Neural cell (in vitro differentiated cells): ENCODE data around the gene SCN7A. TPM values are rescaled to one million over a fixed set of nuclear protein-coding genes. Genes with fewer than 3 reads are reported as not detected.

ENCODE experiments used
- H2AFZ ChIP-seq: fragments of 200-600, 300-800 bp; sonication (generic), shearing (Covaris generic); 2 replicates; pipeline ENCODE4 v1.6.0; 2014; ENCODE audit warnings: low read depth, mild to moderate bottlenecking, antibody characterized with exemption, low read length, moderate library complexity
- H3F3A ChIP-seq: fragments of 200-600 bp; shearing (Covaris generic); 2 replicates; pipeline ENCODE4 v1.6.1; 2016; ENCODE audit warnings: mild to moderate bottlenecking, moderate library complexity, mixed read lengths, antibody characterized with exemption, low read length; ENCODE audit not compliant: insufficient read depth, poor library complexity, severe bottlenecking
- H3K27ac ChIP-seq: fragments of 200-600, 300-800 bp; sonication (generic), shearing (Covaris generic); 2 replicates; pipeline ENCODE4 v1.5.1; 2014; ENCODE audit warnings: mild to moderate bottlenecking, low read length, moderate library complexity
- H3K27me3 ChIP-seq: fragments of 300-800, 200-600 bp; sonication (generic), shearing (Covaris generic); 2 replicates; pipeline ENCODE4 v1.6.0; 2014; ENCODE audit warnings: mild to moderate bottlenecking, low read depth, low read length, moderate library complexity; ENCODE audit not compliant: insufficient read depth
- H3K36me3 ChIP-seq: fragments of 300-800, 200-600 bp; sonication (generic), shearing (Covaris generic); 2 replicates; pipeline ENCODE4 v1.5.1; 2014; ENCODE audit warnings: mild to moderate bottlenecking, antibody characterized with exemption, low read length, moderate library complexity; ENCODE audit not compliant: insufficient read depth
- H3K4me2 ChIP-seq: fragments of 300-800, 200-600 bp; sonication (generic), shearing (Covaris generic); 2 replicates; pipeline ENCODE4 v1.6.0; 2014; ENCODE audit warnings: mild to moderate bottlenecking, low read length
- H3K4me3 ChIP-seq: fragments of 300-800, 200-600 bp; sonication (generic), shearing (Covaris generic); 2 replicates; pipeline ENCODE4 v1.5.1; 2014; ENCODE audit warnings: mild to moderate bottlenecking, low read length, moderate library complexity
- H3K79me2 ChIP-seq: fragments of 200-600 bp; shearing (Covaris generic); replicated peaks from 2 replicates; pipeline ENCODE4 v1.6.0; 2014; ENCODE audit warnings: mild to moderate bottlenecking, low read length, moderate library complexity; ENCODE audit not compliant: insufficient read depth
- H3K9ac ChIP-seq: fragments of 300-800, 200-600 bp; sonication (generic), shearing (Covaris generic); 2 replicates; pipeline ENCODE4 v1.6.1; 2016; ENCODE audit warnings: mild to moderate bottlenecking, low read length, mixed read lengths
- H3K9me2 ChIP-seq: fragments of 200-600 bp; shearing (Covaris generic); 2 replicates; pipeline ENCODE4 v1.6.1; 2016; ENCODE audit warnings: mild to moderate bottlenecking, low read length, mixed read lengths; ENCODE audit not compliant: insufficient read depth
- H3K9me3 ChIP-seq: fragments of 200-600, 300-800 bp; sonication (generic), shearing (Covaris generic); 2 replicates; pipeline ENCODE4 v1.6.1; 2016; ENCODE audit warnings: mild to moderate bottlenecking, mixed run types, low read length, moderate library complexity, mixed read lengths
- H4K20me1 ChIP-seq: fragments of 200-600 bp; shearing (Covaris generic); 2 replicates; pipeline ENCODE4 v1.6.1; 2016; ENCODE audit warnings: mild to moderate bottlenecking, mixed run types; ENCODE audit not compliant: insufficient read depth
- CTCF ChIP-seq: fragments of 450-650 bp; IDR thresholded peaks from 2 replicates; pipeline ENCODE4 v1.5.1; 2014; ENCODE audit warnings: antibody characterized with exemption, mild to moderate bottlenecking, moderate library complexity; ENCODE audit not compliant: poor library complexity, severe bottlenecking
- EP300 ChIP-seq: fragments of 450-650 bp; conservative IDR thresholded peaks from 2 replicates; pipeline ENCODE4 v1.6.1; 2014; ENCODE audit warnings: antibody characterized with exemption, mild to moderate bottlenecking, moderate library complexity; ENCODE audit not compliant: poor library complexity, severe bottlenecking
- EZH2 ChIP-seq: fragments of 200-600, 300-800 bp; shearing (Covaris generic), sonication (generic); IDR thresholded peaks from 2 replicates; pipeline ENCODE4 v1.6.1; 2014; ENCODE audit warnings: antibody characterized with exemption, low read length, borderline replicate concordance, mild to moderate bottlenecking; ENCODE audit not compliant: insufficient read depth, poor library complexity, severe bottlenecking
- MXI1 ChIP-seq: fragments of 450-650 bp; conservative IDR thresholded peaks from 2 replicates; pipeline ENCODE4 v1.6.1; 2014; ENCODE audit warnings: antibody characterized with exemption, mild to moderate bottlenecking; ENCODE audit not compliant: poor library complexity, severe bottlenecking
- POLR2AphosphoS5 ChIP-seq: IDR thresholded peaks from 2 replicates; pipeline ENCODE4 v1.6.1; 2012
- RAD21 ChIP-seq: fragments of 450-650 bp; conservative IDR thresholded peaks from 2 replicates; pipeline ENCODE4 v1.6.1; 2014; ENCODE audit warnings: antibody characterized with exemption, mild to moderate bottlenecking, moderate library complexity
- REST ChIP-seq: IDR thresholded peaks from 2 replicates; pipeline ENCODE4 v1.6.1; 2012; ENCODE audit warnings: borderline replicate concordance
- SMC3 ChIP-seq: fragments of 450-650 bp; conservative IDR thresholded peaks from 2 replicates; pipeline ENCODE4 v1.6.1; 2014; ENCODE audit warnings: antibody characterized with exemption, mild to moderate bottlenecking, moderate library complexity; ENCODE audit not compliant: poor library complexity
- TAF1 ChIP-seq: IDR thresholded peaks from 2 replicates; pipeline ENCODE4 v1.6.1; 2012; ENCODE audit warnings: low read depth
- polyA plus RNA-seq: library from polyadenylated mRNA; depleted of rRNA; stranded (reverse); fragments of >200 nt; gene quantifications from 2 replicates; pipeline ENCODE4 v1.2.3, GENCODE V29; 2014

The SCN7A gene
- polyA plus RNA-seq, 1 donor from 2014 or later = 0.09 TPM

DNA sequence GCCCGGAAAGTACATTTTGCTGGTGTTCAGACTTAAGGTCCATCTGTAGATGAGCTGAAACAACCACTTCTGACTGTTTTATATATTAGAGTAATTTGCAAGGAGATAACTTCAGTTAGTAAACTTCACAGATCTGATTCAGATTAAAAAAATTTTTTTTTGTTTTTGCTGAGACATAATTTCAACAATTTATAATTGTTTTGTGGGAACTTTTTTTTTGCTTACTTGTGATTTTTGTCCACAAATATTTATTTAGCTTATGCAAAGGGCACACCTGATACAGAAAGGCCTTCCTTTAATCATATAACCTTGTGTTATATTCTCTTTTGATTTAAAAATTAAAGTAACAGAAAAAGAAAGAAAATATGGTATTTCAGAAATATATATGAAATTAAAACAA is 108.7 kb downstream of the SCN7A start:
- H3K27me3 ChIP-seq = no peaks in the 10 kb centered on the region
- no peaks in the 10 kb centered on the region for H3K9me2 ChIP-seq
- TF ChIP-seq MXI1 (no peak), EP300 (no peak), SMC3 (no peak), POLR2AphosphoS5 (no peak), CTCF (no peak), REST (no peak), EZH2 (no peak), TAF1 (no peak), RAD21 (no peak)
- H3K9me3 ChIP-seq = no peaks in the 10 kb centered on the region
- no peak overlapping the region for H2AFZ ChIP-seq
- H3K36me3 ChIP-seq = no peaks in the 10 kb centered on the region
- no peaks in the 10 kb centered on the region for H3F3A ChIP-seq
- H3K27ac ChIP-seq = no peak overlapping the region
- H3K79me2 ChIP-seq = no peaks in the 10 kb centered on the region
- H3K4me3 ChIP-seq = no peak overlapping the region
- no peak overlapping the region for H3K4me2 ChIP-seq
- no peaks in the 10 kb centered on the region for H4K20me1 ChIP-seq
- no peak overlapping the region for H3K9ac ChIP-seq

GRCh38 chr2:166384774-166385173 is 109.3 kb downstream of the SCN7A start:
- Histone ChIP-seq H4K20me1 (no peaks in the 10 kb centered on the region), H3K9me2 (no peaks in the 10 kb centered on the region), H3F3A (no peaks in the 10 kb centered on the region), H3K36me3 (no peaks in the 10 kb centered on the region), H3K27ac (no peak overlapping the region), H3K79me2 (no peaks in the 10 kb centered on the region), H3K9me3 (no peaks in the 10 kb centered on the region), H3K27me3 (no peaks in the 10 kb centered on the region), H3K9ac (no peak overlapping the region), H3K4me3 (no peak overlapping the region), H2AFZ (no peak overlapping the region), H3K4me2 (no peak overlapping the region)
- TF ChIP-seq RAD21 = peak; percentile 53
- TF ChIP-seq EP300 = no peak
- peak; percentile 67 for TF ChIP-seq SMC3
- TF ChIP-seq EZH2 = no peak
- no peak for TF ChIP-seq POLR2AphosphoS5
- TF ChIP-seq CTCF = peak; percentile 66
